NT2/D1 (cell line): ENCODE measurements around the gene TXNL4A.
"Not testable (repeated sequence)": the region's sequence is repeated elsewhere in the genome, so short reads cannot be mapped to it uniquely, and the experiment has no call there.

Source experiments
- SUZ12 ChIP-seq: IDR thresholded peaks from 2 replicates; pipeline ENCODE4 v1.6.1; 2011; ENCODE audit not compliant: insufficient read length, insufficient read depth; ENCODE audit errors: extremely low read depth
- YY1 ChIP-seq: IDR thresholded peaks from 2 replicates; pipeline ENCODE4 v1.6.1; 2011; ENCODE audit not compliant: insufficient read length, insufficient read depth
- ZNF274 ChIP-seq: IDR thresholded peaks from 2 replicates; pipeline ENCODE4 v1.6.1; 2011; ENCODE audit warnings: mild to moderate bottlenecking, low read depth, low read length

DNA sequence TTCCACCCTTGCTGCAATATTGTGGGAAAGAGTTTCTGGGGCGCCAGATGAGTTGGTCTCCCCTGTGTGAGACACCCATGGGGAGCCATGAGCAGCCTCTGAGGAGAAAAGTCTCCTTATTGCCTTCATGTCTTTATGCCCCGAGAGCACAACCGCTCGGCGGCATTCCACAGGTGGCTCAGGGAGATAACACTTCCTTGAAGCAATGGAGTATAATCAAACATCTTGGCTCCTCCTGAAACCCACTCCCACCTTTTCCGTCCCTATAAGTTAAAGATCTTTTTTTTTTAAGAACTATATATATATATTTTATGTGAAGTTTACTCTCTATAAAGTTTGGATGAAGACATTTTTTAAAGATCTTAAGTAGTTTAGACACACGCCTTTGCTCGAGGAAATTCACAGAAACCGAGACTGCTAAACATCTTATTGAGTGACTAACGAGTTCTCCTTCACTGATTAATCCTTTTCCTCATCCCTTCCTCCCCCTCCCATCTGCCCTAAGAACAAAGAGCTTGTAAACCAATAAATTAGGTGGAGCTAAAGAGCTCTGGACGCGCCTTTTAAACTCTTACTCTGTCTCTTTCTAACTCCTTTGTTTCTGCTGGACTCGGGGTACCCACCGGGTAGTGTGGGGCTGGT, 23.3 kb upstream of the TXNL4A start:
- TF ChIP-seq ZNF274, SUZ12, YY1: not testable (repeated sequence)
